ENCODE measurements around the gene TTC36. TPM values are rescaled to one million over a fixed set of nuclear protein-coding genes. Genes with fewer than 3 reads are reported as not detected.

The TTC36 gene
- total and polyA plus RNA-seq, 11 donors: 0.23 to 3.1 (median 0.82) TPM; not detected in 3

DNA sequence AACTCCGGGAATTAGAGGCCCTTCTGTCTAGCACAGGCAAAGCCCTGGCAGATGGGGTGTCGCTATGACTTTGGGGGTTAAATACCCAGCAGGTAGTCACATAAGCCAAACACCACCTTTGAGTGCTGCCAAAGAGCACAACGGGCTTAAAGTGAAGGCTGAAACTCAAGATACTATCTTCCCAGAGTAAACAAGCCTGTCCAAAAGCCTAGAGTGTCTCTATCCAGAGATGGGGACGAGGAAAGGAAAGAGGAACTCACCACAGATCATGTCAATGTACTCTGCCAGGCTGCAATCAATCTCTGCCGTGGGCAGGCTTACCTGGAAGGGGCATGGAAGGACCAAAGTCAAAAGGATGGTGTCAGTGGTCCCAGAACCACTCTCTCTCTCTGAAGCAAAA is 18.3 kb downstream of the TTC36 start:
- no peak overlapping the region for H3K4me3 ChIP-seq
- no peak for TF ChIP-seq POLR2A (IDR thresholded peaks at IDR 0.05)
- TF ChIP-seq, protein P1, sequence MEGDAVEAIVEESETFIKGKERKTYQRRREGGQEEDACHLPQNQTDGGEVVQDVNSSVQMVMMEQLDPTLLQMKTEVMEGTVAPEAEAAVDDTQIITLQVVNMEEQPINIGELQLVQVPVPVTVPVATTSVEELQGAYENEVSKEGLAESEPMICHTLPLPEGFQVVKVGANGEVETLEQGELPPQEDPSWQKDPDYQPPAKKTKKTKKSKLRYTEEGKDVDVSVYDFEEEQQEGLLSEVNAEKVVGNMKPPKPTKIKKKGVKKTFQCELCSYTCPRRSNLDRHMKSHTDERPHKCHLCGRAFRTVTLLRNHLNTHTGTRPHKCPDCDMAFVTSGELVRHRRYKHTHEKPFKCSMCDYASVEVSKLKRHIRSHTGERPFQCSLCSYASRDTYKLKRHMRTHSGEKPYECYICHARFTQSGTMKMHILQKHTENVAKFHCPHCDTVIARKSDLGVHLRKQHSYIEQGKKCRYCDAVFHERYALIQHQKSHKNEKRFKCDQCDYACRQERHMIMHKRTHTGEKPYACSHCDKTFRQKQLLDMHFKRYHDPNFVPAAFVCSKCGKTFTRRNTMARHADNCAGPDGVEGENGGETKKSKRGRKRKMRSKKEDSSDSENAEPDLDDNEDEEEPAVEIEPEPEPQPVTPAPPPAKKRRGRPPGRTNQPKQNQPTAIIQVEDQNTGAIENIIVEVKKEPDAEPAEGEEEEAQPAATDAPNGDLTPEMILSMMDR (IDR thresholded peaks at IDR 0.05): no peak
- ATAC-seq (no peak), DNase-seq (no peak)
- no peaks in the 10 kb centered on the region for H3K27me3 ChIP-seq
- H3K27ac ChIP-seq: no peak overlapping the region
- H3K9me3 ChIP-seq: no peaks in the 10 kb centered on the region
- intact Hi-C loops (cut with DNase I): no loop called here
- WGBS, 4 donors: 73 to 93% (median 81%) methylated on average over 5 of the region's 5 CpGs
- H3K4me1 ChIP-seq: no peaks in the 10 kb centered on the region
- peaks cover 0 to 79% (median 32%) of the 10 kb centered on the region in 9 donors for H3K36me3 ChIP-seq

DNA sequence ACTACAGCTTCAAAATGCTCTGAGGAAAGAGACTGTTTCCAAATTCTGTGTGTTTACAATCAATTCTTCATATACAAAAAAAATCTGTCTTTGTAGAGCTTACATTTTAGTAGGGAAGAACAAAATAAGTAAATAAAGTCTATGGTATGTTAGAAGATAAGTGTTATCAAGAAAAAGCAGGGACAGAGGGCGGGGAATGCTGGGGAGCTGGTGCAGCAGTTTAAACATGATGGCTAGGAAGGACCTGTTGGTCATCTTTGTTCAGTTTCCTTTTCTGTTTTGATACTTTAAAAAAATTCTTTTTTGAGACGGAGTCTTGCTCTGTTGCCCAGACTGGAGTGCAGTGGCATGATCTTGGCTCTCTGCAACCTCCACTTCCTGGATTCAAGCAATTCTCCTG is 19.9 kb downstream of the TTC36 start:
- no peak overlapping the region for H3K4me3 ChIP-seq

DNA sequence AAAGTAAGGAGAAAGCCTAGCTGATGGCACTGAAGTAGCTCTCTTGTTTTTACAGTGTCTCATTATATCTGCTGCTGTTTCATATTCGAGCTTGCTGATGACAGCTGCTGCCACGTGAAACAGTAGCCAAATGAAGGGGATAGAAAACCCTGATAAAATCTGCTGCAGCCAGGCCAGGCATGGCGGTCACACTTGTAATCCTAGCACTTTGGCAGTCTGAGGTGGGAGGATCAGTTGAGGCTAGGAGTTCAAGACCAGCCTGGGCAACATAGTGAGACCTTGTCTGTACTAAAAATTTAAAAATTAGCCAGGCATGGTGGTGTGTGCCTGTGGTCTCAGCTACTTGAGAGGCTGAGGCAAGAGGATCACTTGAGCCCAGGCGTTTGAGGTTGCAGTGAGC is 25.1 kb downstream of the TTC36 start:
- ATAC-seq (no peak), DNase-seq (no peak)
- Histone ChIP-seq H3K9me3 (no peaks in the 10 kb centered on the region), H3K27me3 (no peaks in the 10 kb centered on the region), H3K4me3 (no peak overlapping the region), H3K36me3 (peaks cover 0 to 93% (median 62%) of the 10 kb centered on the region in 9 donors), H3K4me1 (no peaks in the 10 kb centered on the region), H3K27ac (no peak overlapping the region)
- TF ChIP-seq, protein P1 (IDR thresholded peaks at IDR 0.05): no peak
- TF ChIP-seq POLR2A (IDR thresholded peaks at IDR 0.05): no peak
- WGBS, 4 donors: 49 to 68% (median 60%) methylated on average over 4 of the region's 4 CpGs
- intact Hi-C loops (cut with DNase I): no loop called here

More for the DNA sequence above, 19.9 kb downstream of the TTC36 start:
- intact Hi-C loops (cut with DNase I): no loop called here
- H3K4me1 ChIP-seq: no peaks in the 10 kb centered on the region
- H3K27me3 ChIP-seq: no peaks in the 10 kb centered on the region
- WGBS, 4 donors: 91 to 97% (median 94%) methylated on average over 2 of the region's 2 CpGs
- H3K36me3 ChIP-seq: peaks cover 0 to 89% (median 46%) of the 10 kb centered on the region in 9 donors
- ATAC-seq (no peak), DNase-seq (no peak)
- TF ChIP-seq POLR2A (IDR thresholded peaks at IDR 0.05): no peak
- TF ChIP-seq, protein P1 (IDR thresholded peaks at IDR 0.05): no peak
- no peak overlapping the region for H3K27ac ChIP-seq
- H3K9me3 ChIP-seq: no peaks in the 10 kb centered on the region

DNA sequence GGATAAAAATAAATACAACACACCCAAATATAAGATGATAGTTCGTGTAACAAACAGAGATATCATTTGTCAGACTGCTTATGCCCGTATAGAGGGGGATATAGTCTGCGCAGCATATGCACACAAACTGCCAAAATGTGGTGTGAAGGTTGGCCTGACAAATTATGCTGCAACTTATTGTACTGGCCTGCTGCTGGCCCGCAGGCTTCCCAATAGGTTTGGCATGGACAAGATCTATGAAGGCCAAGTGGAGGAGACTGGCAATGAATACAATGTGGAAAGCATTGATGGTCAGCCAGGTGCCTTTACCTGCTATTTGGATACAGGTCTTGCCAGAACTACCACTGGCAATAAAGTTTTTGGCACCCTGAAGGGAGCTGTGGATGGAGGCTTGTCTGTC is 33.5 kb downstream of the TTC36 start:
- Histone ChIP-seq H3K4me1 (peaks cover 0 to 14% (median 5%) of the 10 kb centered on the region in 12 donors), H3K36me3 (peaks cover 0 to 61% (median 25%) of the 10 kb centered on the region in 9 donors), H3K4me3 (no peak overlapping the region), H3K9me3 (no peaks in the 10 kb centered on the region), H3K27me3 (no peaks in the 10 kb centered on the region), H3K27ac (no peak overlapping the region)
- intact Hi-C loops (cut with DNase I): no loop called here
- ATAC-seq (no peak), DNase-seq (no peak)
- 87 to 91% (median 88%) methylated on average over 4 of the region's 4 CpGs for WGBS, 4 donors
- TF ChIP-seq POLR2A (IDR thresholded peaks at IDR 0.05): no peak
- TF ChIP-seq, protein P1 (IDR thresholded peaks at IDR 0.05): no peak

All from heart left ventricle (tissue), 16 donors.